Activated naive CD8-positive, alpha-beta T cell (primary cell): Measurements from ENCODE around the gene UBP1.
"Not testable (repeated sequence)": the region's sequence is repeated elsewhere in the genome, so short reads cannot be mapped to it uniquely, and the experiment has no call there.

Experiments used
- H3K27ac Mint-ChIP-seq: one replicate; pipeline ENCODE4 v1.8.0; 2021; ENCODE audit warnings: mixed read lengths
- H3K27me3 Mint-ChIP-seq: one replicate; pipeline ENCODE4 v1.8.0; 2021; ENCODE audit warnings: mixed read lengths
- H3K36me3 Mint-ChIP-seq: one replicate; pipeline ENCODE4 v1.8.0; 2021; ENCODE audit warnings: mixed read lengths
- H3K4me1 Mint-ChIP-seq: one replicate; pipeline ENCODE4 v1.8.0; 2021; ENCODE audit warnings: low read depth, mixed read lengths
- H3K4me3 Mint-ChIP-seq: one replicate; pipeline ENCODE4 v1.8.0; 2021; ENCODE audit warnings: mild to moderate bottlenecking, mixed read lengths
- H3K9me3 Mint-ChIP-seq: one replicate; pipeline ENCODE4 v1.8.0; 2021; ENCODE audit warnings: low read depth, mixed read lengths

The UBP1 gene

GRCh38 chr3:33424606-33425452 lies 15.4 kb downstream of the UBP1 start:
- Mint-ChIP-seq H3K36me3 (peaks cover 2% of the 10 kb centered on the region), H3K27me3 (no peaks in the 10 kb centered on the region), H3K4me3 (no peak overlapping the region), H3K27ac (no peak overlapping the region), H3K4me1 (peaks cover 38% of the 10 kb centered on the region), H3K9me3 (no peaks in the 10 kb centered on the region)

GRCh38 chr3:33420966-33421365 lies 19.2 kb downstream of the UBP1 start:
- no peak overlapping the region for H3K27ac Mint-ChIP-seq
- H3K9me3 Mint-ChIP-seq, result no peaks in the 10 kb centered on the region
- H3K27me3 Mint-ChIP-seq, result no peaks in the 10 kb centered on the region
- peaks cover 9% of the 10 kb centered on the region for H3K36me3 Mint-ChIP-seq
- H3K4me1 Mint-ChIP-seq, result peaks cover 16% of the 10 kb centered on the region
- H3K4me3 Mint-ChIP-seq, result no peak overlapping the region

- Mint-ChIP-seq H3K27me3 (no peaks in the 10 kb centered on the region), H3K9me3 (no peaks in the 10 kb centered on the region), H3K27ac (peak overlapping the region; percentile 50), H3K36me3 (peaks cover 9% of the 10 kb centered on the region), H3K4me1 (peaks cover 16% of the 10 kb centered on the region), H3K4me3 (no peak overlapping the region)
Measured at GRCh38 chr3:33419948-33420347, 20.3 kb downstream of the UBP1 start.

- Mint-ChIP-seq H3K27ac (peak overlapping the region; percentile 55), H3K4me3 (no peak overlapping the region), H3K36me3 (peaks cover 12% of the 10 kb centered on the region), H3K27me3 (no peaks in the 10 kb centered on the region), H3K4me1 (peaks cover 16% of the 10 kb centered on the region), H3K9me3 (no peaks in the 10 kb centered on the region)
Measured at GRCh38 chr3:33417066-33417673, 23.0 kb downstream of the UBP1 start.

- H3K36me3 Mint-ChIP-seq, result peaks cover 12% of the 10 kb centered on the region
- H3K27ac Mint-ChIP-seq, H3K27me3 Mint-ChIP-seq, H3K9me3 Mint-ChIP-seq, H3K4me3 Mint-ChIP-seq, H3K4me1 Mint-ChIP-seq: not testable (repeated sequence)
Measured at GRCh38 chr3:33410816-33411215, 29.4 kb downstream of the UBP1 start.

GRCh38 chr3:33403756-33404155 lies 36.4 kb downstream of the UBP1 start:
- Mint-ChIP-seq H3K27me3 (no peaks in the 10 kb centered on the region), H3K9me3 (no peaks in the 10 kb centered on the region), H3K36me3 (peaks cover 8% of the 10 kb centered on the region), H3K27ac (no peak overlapping the region), H3K4me1 (no peaks in the 10 kb centered on the region), H3K4me3 (no peak overlapping the region)

GRCh38 chr3:33402936-33403335 lies 37.3 kb downstream of the UBP1 start:
- Mint-ChIP-seq H3K4me1 (no peaks in the 10 kb centered on the region), H3K27me3 (no peaks in the 10 kb centered on the region), H3K4me3 (no peak overlapping the region), H3K36me3 (peaks cover 5% of the 10 kb centered on the region), H3K9me3 (no peaks in the 10 kb centered on the region), H3K27ac (no peak overlapping the region)

GRCh38 chr3:33401781-33402180 lies 38.4 kb downstream of the UBP1 start:
- Mint-ChIP-seq H3K4me3 (no peak overlapping the region), H3K27me3 (no peaks in the 10 kb centered on the region), H3K4me1 (no peaks in the 10 kb centered on the region), H3K36me3 (peaks cover 5% of the 10 kb centered on the region), H3K9me3 (no peaks in the 10 kb centered on the region), H3K27ac (no peak overlapping the region)

GRCh38 chr3:33398410-33398809 lies 41.8 kb downstream of the UBP1 start:
- no peaks in the 10 kb centered on the region for H3K27me3 Mint-ChIP-seq

GRCh38 chr3:33395900-33396299 lies 44.3 kb downstream of the UBP1 start:
- Mint-ChIP-seq H3K9me3 (no peaks in the 10 kb centered on the region), H3K4me3 (no peak overlapping the region), H3K4me1 (peaks cover 3% of the 10 kb centered on the region), H3K36me3 (peaks cover 13% of the 10 kb centered on the region), H3K27ac (no peak overlapping the region), H3K27me3 (no peaks in the 10 kb centered on the region)

More at GRCh38 chr3:33398410-33398809, 41.8 kb downstream of the UBP1 start:
- Mint-ChIP-seq H3K9me3 (no peaks in the 10 kb centered on the region), H3K4me1 (no peaks in the 10 kb centered on the region), H3K27ac (no peak overlapping the region), H3K36me3 (peaks cover 5% of the 10 kb centered on the region), H3K4me3 (no peak overlapping the region)

GRCh38 chr3:33394403-33395054 lies 45.7 kb downstream of the UBP1 start:
- Mint-ChIP-seq H3K4me3 (no peak overlapping the region), H3K4me1 (peaks cover 3% of the 10 kb centered on the region), H3K9me3 (no peaks in the 10 kb centered on the region), H3K36me3 (peaks cover 18% of the 10 kb centered on the region), H3K27me3 (no peaks in the 10 kb centered on the region), H3K27ac (no peak overlapping the region)

GRCh38 chr3:33392703-33393125 lies 47.5 kb downstream of the UBP1 start:
- Mint-ChIP-seq H3K27ac (no peak overlapping the region), H3K9me3 (no peaks in the 10 kb centered on the region), H3K36me3 (peaks cover 22% of the 10 kb centered on the region), H3K27me3 (no peaks in the 10 kb centered on the region), H3K4me1 (peaks cover 3% of the 10 kb centered on the region), H3K4me3 (no peak overlapping the region)

GRCh38 chr3:33392144-33392543 lies 48.1 kb downstream of the UBP1 start:
- no peaks in the 10 kb centered on the region for H3K9me3 Mint-ChIP-seq
- H3K4me3 Mint-ChIP-seq, result no peak overlapping the region
- H3K36me3 Mint-ChIP-seq, result peaks cover 22% of the 10 kb centered on the region
- H3K4me1 Mint-ChIP-seq, result peaks cover 3% of the 10 kb centered on the region
- peak overlapping the region; percentile 72 for H3K27ac Mint-ChIP-seq
- no peaks in the 10 kb centered on the region for H3K27me3 Mint-ChIP-seq

GRCh38 chr3:33391255-33391995 lies 48.8 kb downstream of the UBP1 start:
- peaks cover 26% of the 10 kb centered on the region for H3K36me3 Mint-ChIP-seq
- H3K9me3 Mint-ChIP-seq, result no peaks in the 10 kb centered on the region
- H3K27me3 Mint-ChIP-seq, result no peaks in the 10 kb centered on the region
- peaks cover 6% of the 10 kb centered on the region for H3K4me1 Mint-ChIP-seq
- H3K4me3 Mint-ChIP-seq, result no peak overlapping the region
- H3K27ac Mint-ChIP-seq, result peak overlapping the region; percentile 72

- Mint-ChIP-seq H3K27ac (no peak overlapping the region), H3K9me3 (no peaks in the 10 kb centered on the region), H3K4me3 (no peak overlapping the region), H3K4me1 (peaks cover 19% of the 10 kb centered on the region), H3K36me3 (peaks cover 26% of the 10 kb centered on the region), H3K27me3 (no peaks in the 10 kb centered on the region)
Measured at GRCh38 chr3:33389908-33390307, 50.3 kb downstream of the UBP1 start.
